ENCODE data around the gene GRK5. TPM values are rescaled to one million over a fixed set of nuclear protein-coding genes. Genes with fewer than 3 reads are reported as not detected.

The GRK5 gene
- total RNA-seq, 1 donor from 2014 or later, result 77.6 TPM

GRCh38 chr10:119330342-119330741 is 123.0 kb downstream of the GRK5 start:
- no peak overlapping the region for H3K4me3 Mint-ChIP-seq (ENCODE audit: unreplicated experiment)
- no peak overlapping the region for H3K27ac Mint-ChIP-seq (ENCODE audit: unreplicated experiment)
- no peak for DNase-seq
- TF ChIP-seq, protein P1, sequence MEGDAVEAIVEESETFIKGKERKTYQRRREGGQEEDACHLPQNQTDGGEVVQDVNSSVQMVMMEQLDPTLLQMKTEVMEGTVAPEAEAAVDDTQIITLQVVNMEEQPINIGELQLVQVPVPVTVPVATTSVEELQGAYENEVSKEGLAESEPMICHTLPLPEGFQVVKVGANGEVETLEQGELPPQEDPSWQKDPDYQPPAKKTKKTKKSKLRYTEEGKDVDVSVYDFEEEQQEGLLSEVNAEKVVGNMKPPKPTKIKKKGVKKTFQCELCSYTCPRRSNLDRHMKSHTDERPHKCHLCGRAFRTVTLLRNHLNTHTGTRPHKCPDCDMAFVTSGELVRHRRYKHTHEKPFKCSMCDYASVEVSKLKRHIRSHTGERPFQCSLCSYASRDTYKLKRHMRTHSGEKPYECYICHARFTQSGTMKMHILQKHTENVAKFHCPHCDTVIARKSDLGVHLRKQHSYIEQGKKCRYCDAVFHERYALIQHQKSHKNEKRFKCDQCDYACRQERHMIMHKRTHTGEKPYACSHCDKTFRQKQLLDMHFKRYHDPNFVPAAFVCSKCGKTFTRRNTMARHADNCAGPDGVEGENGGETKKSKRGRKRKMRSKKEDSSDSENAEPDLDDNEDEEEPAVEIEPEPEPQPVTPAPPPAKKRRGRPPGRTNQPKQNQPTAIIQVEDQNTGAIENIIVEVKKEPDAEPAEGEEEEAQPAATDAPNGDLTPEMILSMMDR (IDR thresholded peaks at IDR 0.05; ENCODE audit: partially characterized antibody, unreplicated experiment), result no peak
- peaks cover 35% of the 10 kb centered on the region for H3K4me1 Mint-ChIP-seq (ENCODE audit: low read depth, unreplicated experiment)
- H3K36me3 Mint-ChIP-seq (ENCODE audit: unreplicated experiment), result no peaks in the 10 kb centered on the region
- peaks cover 7% of the 10 kb centered on the region for H3K27me3 Mint-ChIP-seq (ENCODE audit: unreplicated experiment)
- H3K9me3 Mint-ChIP-seq (ENCODE audit: unreplicated experiment), result peaks cover 4% of the 10 kb centered on the region

DNA sequence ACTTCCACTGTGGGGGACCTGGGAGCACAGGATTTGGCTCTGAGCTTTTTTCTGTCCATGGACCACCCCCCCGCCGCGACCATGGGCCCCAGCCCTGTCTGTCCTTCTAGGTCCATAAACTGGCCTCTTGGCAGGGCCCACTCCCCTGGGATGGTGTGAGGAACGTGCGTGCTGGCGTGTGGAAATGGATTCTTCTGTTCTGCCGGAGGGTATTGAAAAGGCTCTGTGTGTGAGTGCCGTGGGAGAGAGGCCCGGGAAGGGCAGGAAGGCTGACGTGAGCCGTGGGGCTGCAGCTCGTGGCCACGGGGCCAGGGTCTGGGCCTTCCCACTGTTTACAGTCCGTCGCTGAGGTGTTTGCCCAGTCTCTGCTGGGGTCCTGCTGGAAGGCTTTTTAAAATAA is 123.7 kb downstream of the GRK5 start:
- Mint-ChIP-seq H3K27ac (ENCODE audit: unreplicated experiment) (peak overlapping the region; percentile 43), H3K27me3 (ENCODE audit: unreplicated experiment) (peaks cover 7% of the 10 kb centered on the region), H3K4me1 (ENCODE audit: low read depth, unreplicated experiment) (peaks cover 39% of the 10 kb centered on the region), H3K36me3 (ENCODE audit: unreplicated experiment) (no peaks in the 10 kb centered on the region), H3K9me3 (ENCODE audit: unreplicated experiment) (peaks cover 2% of the 10 kb centered on the region), H3K4me3 (ENCODE audit: unreplicated experiment) (no peak overlapping the region)
- TF ChIP-seq, protein P1 (IDR thresholded peaks at IDR 0.05; ENCODE audit: partially characterized antibody, unreplicated experiment), result no peak
- DNase-seq, result no peak

- peaks cover 4% of the 10 kb centered on the region for H3K9me3 Mint-ChIP-seq (ENCODE audit: unreplicated experiment)
Observed at GRCh38 chr10:119333146-119333792, 125.9 kb downstream of the GRK5 start.

DNA sequence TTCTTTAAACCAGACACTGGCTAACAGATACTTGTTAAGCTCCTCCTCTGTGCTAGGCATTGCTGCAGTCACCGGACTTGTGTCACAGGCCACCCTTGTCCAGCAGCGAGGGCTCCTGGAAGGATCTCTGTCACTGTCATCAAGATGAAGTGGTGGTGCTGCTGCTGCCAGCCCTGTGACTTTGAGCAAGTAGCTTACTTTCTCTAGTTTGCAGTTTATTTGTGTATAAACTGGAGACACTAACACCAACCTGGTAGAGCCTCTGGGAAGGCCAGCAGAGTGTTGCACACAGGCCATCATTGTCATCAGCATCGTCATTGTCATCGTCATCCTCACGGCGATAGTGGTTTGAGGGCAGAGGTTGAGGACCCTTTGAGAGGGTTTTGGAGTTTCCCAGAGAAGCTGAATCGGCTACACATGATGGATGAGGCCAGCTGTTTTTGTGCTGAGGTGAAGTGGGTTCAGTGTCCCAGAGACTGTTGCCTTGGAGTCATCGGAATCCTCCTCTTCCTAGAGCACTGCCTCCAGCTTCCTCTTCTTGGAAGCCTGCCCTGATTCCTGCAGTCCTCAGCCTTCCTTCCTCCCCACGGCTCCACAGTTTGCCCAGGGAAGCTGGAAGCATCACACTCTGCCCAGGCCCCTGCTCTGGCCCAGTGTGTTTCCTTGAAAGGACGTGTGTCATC is 128.4 kb downstream of the GRK5 start:
- Mint-ChIP-seq H3K27me3 (ENCODE audit: unreplicated experiment) (peaks cover 5% of the 10 kb centered on the region), H3K27ac (ENCODE audit: unreplicated experiment) (no peak overlapping the region)

More at GRCh38 chr10:119333146-119333792, 125.9 kb downstream of the GRK5 start:
- H3K27ac Mint-ChIP-seq (ENCODE audit: unreplicated experiment), result peak overlapping the region; percentile 56
- no peaks in the 10 kb centered on the region for H3K36me3 Mint-ChIP-seq (ENCODE audit: unreplicated experiment)
- H3K4me1 Mint-ChIP-seq (ENCODE audit: low read depth, unreplicated experiment), result peaks cover 49% of the 10 kb centered on the region
- peaks cover 5% of the 10 kb centered on the region for H3K27me3 Mint-ChIP-seq (ENCODE audit: unreplicated experiment)
- peak overlapping the region; percentile 35 for H3K4me3 Mint-ChIP-seq (ENCODE audit: unreplicated experiment)
- TF ChIP-seq, protein P1 (IDR thresholded peaks at IDR 0.05; ENCODE audit: partially characterized antibody, unreplicated experiment), result no peak
- DNase-seq, result no peak

More for the DNA sequence above, 128.4 kb downstream of the GRK5 start:
- Mint-ChIP-seq H3K36me3 (ENCODE audit: unreplicated experiment) (no peaks in the 10 kb centered on the region), H3K4me3 (ENCODE audit: unreplicated experiment) (no peak overlapping the region), H3K4me1 (ENCODE audit: low read depth, unreplicated experiment) (peaks cover 56% of the 10 kb centered on the region), H3K9me3 (ENCODE audit: unreplicated experiment) (peaks cover 4% of the 10 kb centered on the region)
- DNase-seq, result no peak
- TF ChIP-seq, protein P1 (IDR thresholded peaks at IDR 0.05; ENCODE audit: partially characterized antibody, unreplicated experiment), result no peak

Measured in glutamatergic neuron (in vitro differentiated cells).